ENCODE data around the gene PLCD1.

PLCD1 gene

GRCh38 chr3:38006031-38006430 is 23.4 kb downstream of the PLCD1 start:
- H3K4me3 ChIP-seq (ENCODE audit: low read length), result no peak overlapping the region
- DNase-seq (ENCODE audit: low read depth), result no peak
- no peak for TF ChIP-seq CTCF (IDR thresholded peaks at IDR 0.05; ENCODE audit: insufficient read depth, low read depth, low read length, missing control alignments)

GRCh38 chr3:38005076-38006020 is 24.1 kb downstream of the PLCD1 start:
- no peak for DNase-seq (ENCODE audit: low read depth)
- no peak for TF ChIP-seq CTCF (IDR thresholded peaks at IDR 0.05; ENCODE audit: insufficient read depth, low read depth, low read length, missing control alignments)
- no peak overlapping the region for H3K4me3 ChIP-seq (ENCODE audit: low read length)

- no peak overlapping the region for H3K4me3 ChIP-seq (ENCODE audit: low read length)
- DNase-seq (ENCODE audit: low read depth), result peak; percentile 80
- TF ChIP-seq CTCF (IDR thresholded peaks at IDR 0.05; ENCODE audit: insufficient read depth, low read depth, low read length, missing control alignments), result peak; percentile 89
These were observed 24.9 kb downstream of the PLCD1 start for GRCh38 chr3:38004415-38005075.

GRCh38 chr3:38003817-38004414 is 25.5 kb downstream of the PLCD1 start:
- no peak for DNase-seq (ENCODE audit: low read depth)
- no peak overlapping the region for H3K4me3 ChIP-seq (ENCODE audit: low read length)
- no peak for TF ChIP-seq CTCF (IDR thresholded peaks at IDR 0.05; ENCODE audit: insufficient read depth, low read depth, low read length, missing control alignments)

GRCh38 chr3:38003371-38003816 is 26.0 kb downstream of the PLCD1 start:
- TF ChIP-seq CTCF (IDR thresholded peaks at IDR 0.05; ENCODE audit: insufficient read depth, low read depth, low read length, missing control alignments), result peak; percentile 92
- H3K4me3 ChIP-seq (ENCODE audit: low read length), result no peak overlapping the region
- peak; percentile 50 for DNase-seq (ENCODE audit: low read depth)

GRCh38 chr3:38002940-38003339 is 26.5 kb downstream of the PLCD1 start:
- H3K4me3 ChIP-seq (ENCODE audit: low read length), result no peak overlapping the region
- no peak for DNase-seq (ENCODE audit: low read depth)
- TF ChIP-seq CTCF (IDR thresholded peaks at IDR 0.05; ENCODE audit: insufficient read depth, low read depth, low read length, missing control alignments), result no peak

Measured in epithelial cell of esophagus (primary cell).